H1 (cell line): Measurements from ENCODE around the gene JOSD1. TPM values are rescaled to one million over a fixed set of nuclear protein-coding genes. Genes with fewer than 3 reads are reported as not detected.

Experiments used
- CTCF ChIA-PET: fragments of 300-600 bp; sonication (Branson Sonifier 250); formaldehyde crosslinking; loops from one replicate; lab custom pipeline; 2021; ENCODE audit not compliant: partially characterized antibody; lab: Charles Lee
- POLR2A ChIA-PET: fragments of 300-600 bp; sonication (Branson Sonifier 250); formaldehyde crosslinking; loops from one replicate; lab custom pipeline; 2021; ENCODE audit warnings: inconsistent platforms; ENCODE audit not compliant: partially characterized antibody; lab: Charles Lee
- DNase-seq, 2 experiments: peaks; one replicate each; pipeline versions ENCODE4 v3.0.0 to v3.0.0-alpha.2; 2010 to 2022; ENCODE audit warnings: low spot score in 2 of 2, low read depth in 1 of 2, mixed read lengths in 1 of 2
- FAIRE-seq: peaks from 2 replicates; lab custom pipeline; 2011; peaks lifted over from hg19 to GRCh38; lab: Jason Lieb, UNC
- H2AFZ ChIP-seq: 2 replicates; pipeline ENCODE4 v1.8.1; 2012; ENCODE audit warnings: low read length, inconsistent platforms
- H2AK5ac ChIP-seq: 2 replicates; pipeline ENCODE4 v1.6.1; 2013; ENCODE audit warnings: low read depth, low read length
- H2BK120ac ChIP-seq: replicated peaks from 2 replicates; pipeline ENCODE3; 2013; ENCODE audit warnings: low read depth, low read length, inconsistent platforms
- H2BK12ac ChIP-seq: 2 replicates; pipeline ENCODE4 v1.6.1; 2013; ENCODE audit warnings: low read depth, low read length
- H2BK15ac ChIP-seq: 2 replicates; pipeline ENCODE4 v1.6.1; 2013; ENCODE audit warnings: low read length
- H2BK20ac ChIP-seq: 2 replicates; pipeline ENCODE4 v1.6.1; 2013; ENCODE audit warnings: low read length
- H2BK5ac ChIP-seq: 2 replicates; pipeline ENCODE4 v1.6.1; 2013; ENCODE audit warnings: low read depth, low read length
- H3K14ac ChIP-seq: 2 replicates; pipeline ENCODE4 v1.6.1; 2013; ENCODE audit warnings: inconsistent platforms; ENCODE audit not compliant: insufficient read length
- H3K18ac ChIP-seq: 2 replicates; pipeline ENCODE4 v1.6.1; 2013; ENCODE audit warnings: low read length; ENCODE audit errors: extremely low read depth
- H3K23ac ChIP-seq: 2 replicates; pipeline ENCODE4 v1.6.1; 2013; ENCODE audit warnings: inconsistent platforms; ENCODE audit not compliant: insufficient read length
- H3K23me2 ChIP-seq: 2 replicates; pipeline ENCODE4 v1.6.1; 2013; ENCODE audit warnings: low read depth, low read length
- H3K27ac ChIP-seq: 2 replicates; pipeline ENCODE4 v1.6.1; 2011; ENCODE audit warnings: low read depth, low read length, inconsistent platforms
- H3K27me3 ChIP-seq, 4 experiments: replicated peaks in 1 of 4; 1 replicate in 1 of 4; 2 replicates in 3 of 4; pipeline versions ENCODE4 v1.6.1 to v1.8.1; 2011 to 2013; ENCODE audit warnings: low read length in 3 of 4, mild to moderate bottlenecking in 3 of 4, inconsistent platforms in 2 of 4, mixed read lengths in 2 of 4, moderate library complexity in 1 of 4; ENCODE audit not compliant: control insufficient read depth in 3 of 4, insufficient read depth in 3 of 4; ENCODE audit errors: extremely low read depth in 1 of 4
- H3K36me3 ChIP-seq, 4 experiments: 2 replicates each; pipeline versions ENCODE4 v1.6.1 to v1.8.1; 2011 to 2013; ENCODE audit warnings: mild to moderate bottlenecking in 4 of 4, low read length in 3 of 4, moderate library complexity in 2 of 4, control low read depth in 1 of 4, inconsistent platforms in 1 of 4; ENCODE audit not compliant: insufficient read depth in 4 of 4, control insufficient read depth in 2 of 4
- H3K4ac ChIP-seq: replicated peaks from 2 replicates; pipeline ENCODE3; 2013; ENCODE audit warnings: low read length, low read depth, mixed read lengths, inconsistent platforms; ENCODE audit not compliant: insufficient read length
- H3K4me1 ChIP-seq, 4 experiments: replicated peaks in 1 of 4; 1 replicate in 1 of 4; 2 replicates in 3 of 4; pipeline versions ENCODE4 v1.6.1 to v1.8.1; 2011 to 2013; ENCODE audit warnings: low read length in 3 of 4, inconsistent platforms in 2 of 4, mixed read lengths in 1 of 4; ENCODE audit not compliant: insufficient read depth in 4 of 4, control insufficient read depth in 3 of 4
- H3K4me2 ChIP-seq, 2 experiments: 2 replicates each; pipeline versions ENCODE4 v1.6.1 to v1.8.1; 2011 to 2013; ENCODE audit warnings: low read depth in 2 of 2, low read length in 2 of 2, control low read depth in 1 of 2, inconsistent platforms in 1 of 2, mild to moderate bottlenecking in 1 of 2; ENCODE audit not compliant: insufficient read depth in 1 of 2
- H3K4me3 ChIP-seq, 4 experiments: fragments of 200-600, 300-600 bp in 1 of 4; sonication (generic), shearing (Covaris generic), sonication (Bioruptor Twin) in 1 of 4; 2 replicates each; pipeline versions ENCODE4 v1.5.1 to v1.8.1; 2011 to 2016; ENCODE audit warnings: low read length in 4 of 4, low read depth in 3 of 4, control low read depth in 2 of 4, inconsistent platforms in 2 of 4, mild to moderate bottlenecking in 2 of 4, mixed read lengths in 1 of 4, moderate library complexity in 1 of 4; ENCODE audit not compliant: insufficient read depth in 2 of 4; ENCODE audit errors: extremely low read depth in 1 of 4
- H3K56ac ChIP-seq: replicated peaks from 2 replicates; pipeline ENCODE3; 2013; ENCODE audit warnings: low read depth, mild to moderate bottlenecking, mixed read lengths, low read length, inconsistent platforms; ENCODE audit not compliant: insufficient read length
- H3K79me1 ChIP-seq: 2 replicates; pipeline ENCODE4 v1.6.1; 2013; ENCODE audit warnings: low read depth, low read length, control low read depth
- H3K79me2 ChIP-seq, 2 experiments: 2 replicates each; pipeline versions ENCODE4 v1.6.1 to v1.8.1; 2012 to 2013; ENCODE audit warnings: low read length in 2 of 2, mild to moderate bottlenecking in 2 of 2, inconsistent platforms in 1 of 2; ENCODE audit not compliant: insufficient read depth in 2 of 2, control insufficient read depth in 1 of 2
- H3K9ac ChIP-seq, 4 experiments: replicated peaks in 1 of 4; 1 replicate in 1 of 4; 2 replicates in 3 of 4; pipeline versions ENCODE4 v1.6.1 to v1.8.1; 2011 to 2013; ENCODE audit warnings: low read depth in 3 of 4, low read length in 3 of 4, control low read depth in 2 of 4, mild to moderate bottlenecking in 2 of 4, moderate library complexity in 2 of 4, inconsistent platforms in 1 of 4; ENCODE audit errors: extremely low read depth in 1 of 4
- H3K9me3 ChIP-seq, 2 experiments: 2 replicates each; pipeline versions ENCODE4 v1.6.1 to v1.8.1; 2012 to 2013; ENCODE audit warnings: mild to moderate bottlenecking in 2 of 2, moderate library complexity in 2 of 2, control low read depth in 1 of 2, inconsistent platforms in 1 of 2, low read depth in 1 of 2, low read length in 1 of 2, mixed read lengths in 1 of 2; ENCODE audit not compliant: insufficient read depth in 2 of 2
- H4K20me1 ChIP-seq, 2 experiments: replicated peaks in 1 of 2; 2 replicates each; pipeline versions ENCODE3 to v1.8.1; 2011 to 2013; ENCODE audit warnings: inconsistent platforms in 2 of 2, low read length in 2 of 2, mild to moderate bottlenecking in 1 of 2; ENCODE audit not compliant: insufficient read depth in 2 of 2, control insufficient read depth in 1 of 2
- H4K5ac ChIP-seq: 2 replicates; pipeline ENCODE4 v1.6.1; 2013; ENCODE audit warnings: low read length, low read depth, mixed read lengths, inconsistent platforms; ENCODE audit not compliant: insufficient read length
- H4K8ac ChIP-seq: 2 replicates; pipeline ENCODE4 v1.8.0; 2013; ENCODE audit warnings: mild to moderate bottlenecking, moderate library complexity, low read length, inconsistent platforms; ENCODE audit not compliant: insufficient read depth; ENCODE audit errors: extremely low read depth
- H4K91ac ChIP-seq: replicated peaks from 2 replicates; pipeline ENCODE3; 2013; ENCODE audit warnings: low read length, mixed read lengths, inconsistent platforms; ENCODE audit not compliant: insufficient read length
- BACH1 ChIP-seq: IDR thresholded peaks from 2 replicates; pipeline ENCODE4 v1.6.1; 2012; ENCODE audit warnings: low read length, improper control_type of control experiment
- BRCA1 ChIP-seq: IDR thresholded peaks from 2 replicates; pipeline ENCODE4 v1.6.1; 2012; ENCODE audit warnings: low read depth, low read length, improper control_type of control experiment
- CHD2 ChIP-seq: IDR thresholded peaks from 2 replicates; pipeline ENCODE4 v1.6.1; 2012; ENCODE audit warnings: low read length, improper control_type of control experiment
- HDAC2 ChIP-seq, 2 experiments: fragments of 300-600 bp in 1 of 2; sonication (generic) in 1 of 2; IDR thresholded peaks; 2 replicates each; pipeline ENCODE4 v1.6.1; 2011 to 2012; ENCODE audit warnings: low read depth in 2 of 2, low read length in 2 of 2, mild to moderate bottlenecking in 2 of 2, moderate library complexity in 2 of 2, borderline replicate concordance in 1 of 2, inconsistent platforms in 1 of 2
- HDAC6 ChIP-seq: IDR thresholded peaks from one replicate; pipeline ENCODE4 v1.7.1; 2012; ENCODE audit warnings: low read depth, mild to moderate bottlenecking, inconsistent platforms, low read length, moderate library complexity
- KDM1A ChIP-seq: fragments of 200-600, 300-600 bp; sonication (generic); IDR thresholded peaks from 2 replicates; pipeline ENCODE4 v1.7.1; 2016; ENCODE audit warnings: mild to moderate bottlenecking, low read length, borderline replicate concordance
- KDM5A ChIP-seq: fragments of 200-600 bp; IDR thresholded peaks from 2 replicates; pipeline ENCODE4 v1.7.1; 2012; ENCODE audit warnings: mild to moderate bottlenecking, low read length, inconsistent platforms, mixed read lengths
- PHF8 ChIP-seq: fragments of 200-600 bp; sonication (generic); conservative IDR thresholded peaks from 2 replicates; pipeline ENCODE4 v1.7.1; 2012; ENCODE audit warnings: low read depth, mild to moderate bottlenecking, inconsistent platforms, low read length, moderate library complexity
- RBBP5 ChIP-seq: IDR thresholded peaks from 2 replicates; pipeline ENCODE4 v1.7.1; 2012; ENCODE audit warnings: low read depth, mild to moderate bottlenecking, inconsistent platforms, low read length, moderate library complexity, borderline replicate concordance
- TBP ChIP-seq: IDR thresholded peaks from 2 replicates; pipeline ENCODE4 v1.6.1; 2011; ENCODE audit warnings: low read depth, low read length, improper control_type of control experiment
- WGBS, 2 experiments: shearing (Covaris generic) in 1 of 2; methylation state at CpG; one replicate each; pipeline versions ENCODE4 v1.1.6 to v1.1.7; 2013 to 2015; ENCODE audit warnings: low lambda C conversion rate in 2 of 2, mixed read lengths in 2 of 2, inconsistent platforms in 1 of 2, low coverage in 1 of 2, missing lambda C conversion rate in 1 of 2; ENCODE audit not compliant: insufficient replicate concordance in 2 of 2, insufficient coverage in 1 of 2, insufficient read length in 1 of 2; ENCODE audit errors: extremely low coverage in 1 of 2, missing lambda C conversion rate in 1 of 2; 5-methylcytosine and 5-hydroxymethylcytosine counted together
- polyA plus RNA-seq, 7 experiments: library from polyadenylated mRNA; depleted of rRNA in 3 of 7; stranded (reverse) in 5 of 7; unstranded in 2 of 7; fragments of >200 nt in 5 of 7; fragments of 200-250 nt in 2 of 7; gene quantifications; 1 replicate in 5 of 7; 2 replicates in 1 of 7; 4 replicates in 1 of 7; pipeline versions ENCODE4 v1.2.1 to v1.2.3, GENCODE V29; 2011 to 2013; ENCODE audit warnings: missing spikeins in 2 of 7, mixed read lengths in 2 of 7
- total RNA-seq: library from RNA; stranded (reverse); fragmentation: NEBNext Ultra II Directional; extraction: Animal tissue kit (Norgen Biotek cat#: 25700); gene quantifications from 2 replicates; pipeline ENCODE4 v1.2.1, GENCODE V29; 2021
- TF ChIP-seq, protein P1 (sequence below): IDR thresholded peaks from 2 replicates; pipeline ENCODE4 v1.6.1; 2012; ENCODE audit warnings: low read length, inconsistent platforms
- TF ChIP-seq, protein P2 (sequence below): IDR thresholded peaks from 2 replicates; pipeline ENCODE4 v1.6.1; 2011; ENCODE audit warnings: low read length, improper control_type of control experiment

JOSD1 gene
- total and polyA plus RNA-seq, 2 of the 8 experiments (the other 6 are each of a cell fraction or from before 2014, with no cell fraction given), result 18.4 to 20.2 TPM

DNA sequence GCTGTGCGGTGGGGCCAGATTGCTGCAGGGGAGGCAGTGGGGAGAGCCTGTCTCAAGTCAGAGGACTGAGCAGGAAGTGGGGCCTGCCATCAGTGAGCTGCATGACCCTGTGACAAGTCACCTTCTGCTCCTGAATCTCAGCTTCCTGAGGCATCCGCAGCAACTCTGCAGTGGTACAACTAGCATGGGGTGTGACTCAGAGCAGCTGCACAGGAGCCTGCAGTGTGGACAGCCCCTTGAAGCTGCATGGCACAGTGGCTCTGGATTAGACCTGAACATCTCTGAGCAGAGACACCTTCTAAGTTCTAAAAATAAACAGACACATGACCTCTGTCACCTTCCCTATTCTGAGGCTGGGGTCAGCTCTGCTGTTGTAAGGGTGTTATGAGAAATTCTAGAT is 62.5 kb downstream of the JOSD1 start:
- ChIA-PET POLR2A (no interaction called here), CTCF (no interaction called here)
- H4K20me1 ChIP-seq, result no peaks in the 10 kb centered on the region
- no peak overlapping the region for H3K4ac ChIP-seq
- FAIRE-seq (no peak), DNase-seq (no peak)
- no peak overlapping the region for H4K5ac ChIP-seq
- H2AFZ ChIP-seq, result no peak overlapping the region
- H3K4me2 ChIP-seq, result no peak overlapping the region
- no peak overlapping the region for H2BK15ac ChIP-seq
- H3K23me2 ChIP-seq, result no peaks in the 10 kb centered on the region
- H2AK5ac ChIP-seq, result no peak overlapping the region
- no peak overlapping the region for H3K14ac ChIP-seq
- no peaks in the 10 kb centered on the region for H3K4me1 ChIP-seq
- no peak overlapping the region for H2BK20ac ChIP-seq
- no peak overlapping the region for H2BK5ac ChIP-seq
- no peaks in the 10 kb centered on the region for H3K79me1 ChIP-seq
- H4K8ac ChIP-seq, result no peak overlapping the region
- no peak overlapping the region for H2BK120ac ChIP-seq
- no peak overlapping the region for H4K91ac ChIP-seq
- no peaks in the 10 kb centered on the region for H3K9me3 ChIP-seq
- no peak overlapping the region for H3K18ac ChIP-seq
- H3K36me3 ChIP-seq, result peaks cover 0 to 10% (median 5%) of the 10 kb centered on the region in 4 experiments; a peak in 5 of 8 replicates
- no peak overlapping the region for H3K4me3 ChIP-seq
- no peak overlapping the region for H3K27ac ChIP-seq
- no peak overlapping the region for H3K56ac ChIP-seq
- 97% methylated on average over 2 of the region's 2 CpGs; no CpG with 5 or more reads in 1 of the 2 experiments for WGBS, 2 experiments
- H3K27me3 ChIP-seq, result no peaks in the 10 kb centered on the region
- H3K9ac ChIP-seq, result no peak overlapping the region
- H3K79me2 ChIP-seq, result no peaks in the 10 kb centered on the region
- no peak overlapping the region for H2BK12ac ChIP-seq
- no peak overlapping the region for H3K23ac ChIP-seq
- TF ChIP-seq, protein P1, sequence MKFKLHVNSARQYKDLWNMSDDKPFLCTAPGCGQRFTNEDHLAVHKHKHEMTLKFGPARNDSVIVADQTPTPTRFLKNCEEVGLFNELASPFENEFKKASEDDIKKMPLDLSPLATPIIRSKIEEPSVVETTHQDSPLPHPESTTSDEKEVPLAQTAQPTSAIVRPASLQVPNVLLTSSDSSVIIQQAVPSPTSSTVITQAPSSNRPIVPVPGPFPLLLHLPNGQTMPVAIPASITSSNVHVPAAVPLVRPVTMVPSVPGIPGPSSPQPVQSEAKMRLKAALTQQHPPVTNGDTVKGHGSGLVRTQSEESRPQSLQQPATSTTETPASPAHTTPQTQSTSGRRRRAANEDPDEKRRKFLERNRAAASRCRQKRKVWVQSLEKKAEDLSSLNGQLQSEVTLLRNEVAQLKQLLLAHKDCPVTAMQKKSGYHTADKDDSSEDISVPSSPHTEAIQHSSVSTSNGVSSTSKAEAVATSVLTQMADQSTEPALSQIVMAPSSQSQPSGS, result no peak
- TF ChIP-seq PHF8, result no peak
- TF ChIP-seq CHD2, result no peak
- TF ChIP-seq HDAC6, result no peak
- no peak for TF ChIP-seq KDM1A
- TF ChIP-seq TBP, result no peak
- TF ChIP-seq BRCA1, result no peak
- TF ChIP-seq, protein P2, sequence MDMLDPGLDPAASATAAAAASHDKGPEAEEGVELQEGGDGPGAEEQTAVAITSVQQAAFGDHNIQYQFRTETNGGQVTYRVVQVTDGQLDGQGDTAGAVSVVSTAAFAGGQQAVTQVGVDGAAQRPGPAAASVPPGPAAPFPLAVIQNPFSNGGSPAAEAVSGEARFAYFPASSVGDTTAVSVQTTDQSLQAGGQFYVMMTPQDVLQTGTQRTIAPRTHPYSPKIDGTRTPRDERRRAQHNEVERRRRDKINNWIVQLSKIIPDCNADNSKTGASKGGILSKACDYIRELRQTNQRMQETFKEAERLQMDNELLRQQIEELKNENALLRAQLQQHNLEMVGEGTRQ, result no peak
- TF ChIP-seq KDM5A, result no peak
- TF ChIP-seq HDAC2 (IDR thresholded peaks at IDR 0.05; ENCODE audit: borderline replicate concordance in 1 of 2, low read depth in 2 of 2, low read length in 2 of 2), result no peak
- TF ChIP-seq BACH1, result no peak
- TF ChIP-seq RBBP5, result no peak
